RWPE2 (cell line): ENCODE data around the gene KCND2.

Source experiments
- ATAC-seq: fragments of 200-7000 bp; cut with Tn5 transposase; 3 replicates; pipeline ENCODE4 v1.9.1; 2021; ENCODE audit warnings: low read depth
- DNase-seq: peaks from one replicate; pipeline ENCODE4 v3.0.0-alpha.2; 2020; ENCODE audit warnings: low spot score
- H3K27ac ChIP-seq: fragments of 450-650 bp; 2 replicates; pipeline ENCODE4 v1.5.1; 2017; ENCODE audit warnings: mild to moderate bottlenecking; ENCODE audit not compliant: poor library complexity, severe bottlenecking
- H3K27me3 ChIP-seq: fragments of 250-450 bp; sonication (Bioruptor Pico); 2 replicates; pipeline ENCODE4 v1.5.1; 2021; ENCODE audit warnings: mild to moderate bottlenecking, moderate library complexity; ENCODE audit not compliant: insufficient read depth, poor library complexity, severe bottlenecking
- H3K36me3 ChIP-seq: fragments of 250-450 bp; sonication (Bioruptor Pico); 2 replicates; pipeline ENCODE4 v1.5.1; 2020; ENCODE audit warnings: low read depth, mild to moderate bottlenecking, moderate library complexity
- H3K4me1 ChIP-seq: fragments of 250-450 bp; sonication (Bioruptor Pico); 2 replicates; pipeline ENCODE4 v1.5.1; 2021; ENCODE audit warnings: mild to moderate bottlenecking, moderate library complexity; ENCODE audit not compliant: insufficient read depth, poor library complexity, severe bottlenecking
- H3K4me3 ChIP-seq: fragments of 250-450 bp; sonication (Bioruptor Pico); 2 replicates; pipeline ENCODE4 v1.5.1; 2021; ENCODE audit warnings: mild to moderate bottlenecking, moderate library complexity; ENCODE audit not compliant: severe bottlenecking
- H3K9me3 ChIP-seq: fragments of 250-450 bp; sonication (Bioruptor Pico); 2 replicates; pipeline ENCODE4 v1.5.1; 2021; ENCODE audit warnings: mild to moderate bottlenecking, moderate library complexity; ENCODE audit not compliant: severe bottlenecking
- CTCF ChIP-seq: fragments of 450-650 bp; IDR thresholded peaks from one replicate; pipeline ENCODE4 v1.5.1; 2017; ENCODE audit warnings: mild to moderate bottlenecking, moderate library complexity; ENCODE audit not compliant: poor library complexity, severe bottlenecking

Gene KCND2

DNA sequence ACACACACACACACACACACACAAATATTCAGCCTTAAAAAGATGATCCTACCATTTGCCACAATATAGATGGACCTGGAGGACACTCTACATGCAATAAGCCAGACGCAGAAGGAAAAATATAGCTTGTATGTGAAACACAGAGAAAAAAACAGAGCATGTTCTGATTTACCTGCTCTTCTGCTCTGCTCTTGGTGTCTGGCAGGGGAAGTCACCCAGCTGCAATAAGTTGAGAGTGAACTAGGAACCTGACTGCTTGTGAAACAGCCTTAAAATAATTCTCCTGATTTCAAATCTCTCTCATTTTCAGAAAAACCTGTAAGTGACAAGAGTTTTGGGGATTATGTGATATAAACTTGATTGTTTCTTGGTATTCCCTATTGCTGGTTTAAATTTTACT is 31.0 kb upstream of the KCND2 start:
- H3K9me3 ChIP-seq: no peaks in the 10 kb centered on the region
- H3K27me3 ChIP-seq: no peaks in the 10 kb centered on the region
- H3K27ac ChIP-seq: no peak overlapping the region
- H3K36me3 ChIP-seq: no peaks in the 10 kb centered on the region
- no peak overlapping the region for H3K4me3 ChIP-seq
- no peak for DNase-seq
- no peak for TF ChIP-seq CTCF
- H3K4me1 ChIP-seq: no peaks in the 10 kb centered on the region
- no peak for ATAC-seq

GRCh38 chr7:120254845-120255244 is 18.1 kb upstream of the KCND2 start:
- Histone ChIP-seq H3K27ac (no peak overlapping the region), H3K4me1 (peaks cover 5% of the 10 kb centered on the region), H3K36me3 (no peaks in the 10 kb centered on the region), H3K27me3 (no peaks in the 10 kb centered on the region), H3K4me3 (no peak overlapping the region), H3K9me3 (no peaks in the 10 kb centered on the region)
- no peak for TF ChIP-seq CTCF
- no peak for ATAC-seq
- no peak for DNase-seq

DNA sequence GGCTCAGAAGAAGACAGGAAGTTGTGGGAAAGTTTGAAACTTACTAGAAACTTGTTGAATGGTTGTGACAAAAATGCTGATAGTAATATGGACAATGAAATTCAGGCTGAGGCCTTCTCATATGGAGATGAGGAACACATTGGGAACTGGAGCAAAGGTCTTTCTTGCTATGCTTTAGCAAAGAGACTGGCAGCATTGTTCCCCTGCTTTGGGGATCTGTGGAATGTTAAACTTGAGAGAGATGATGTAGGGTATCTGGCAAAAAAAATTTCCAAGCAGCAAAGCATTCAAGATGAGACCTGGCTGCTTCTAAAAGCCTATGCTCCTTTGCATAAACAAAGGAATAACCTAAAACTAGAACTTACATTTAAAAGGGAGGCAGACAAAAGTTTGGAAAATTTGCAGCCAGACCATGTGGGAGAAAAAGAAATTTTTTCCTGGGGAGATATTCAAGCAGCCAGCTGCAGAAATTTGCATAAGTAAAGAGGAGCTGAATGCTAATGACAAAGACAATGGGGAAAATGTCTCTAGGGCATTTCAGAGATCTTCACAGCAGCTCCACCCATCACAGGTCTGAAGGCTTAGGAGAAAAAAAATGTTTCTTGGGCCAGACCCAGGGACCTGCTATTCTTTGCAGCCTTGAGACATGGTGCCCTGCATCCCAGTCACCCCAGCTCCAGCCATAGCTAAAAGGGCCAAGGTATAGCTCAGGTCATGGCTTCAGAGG is 16.5 kb upstream of the KCND2 start:
- Histone ChIP-seq H3K4me3 (no peak overlapping the region), H3K27ac (no peak overlapping the region), H3K27me3 (no peaks in the 10 kb centered on the region), H3K9me3 (no peaks in the 10 kb centered on the region), H3K4me1 (peaks cover 5% of the 10 kb centered on the region), H3K36me3 (no peaks in the 10 kb centered on the region)
- DNase-seq: no peak
- no peak for ATAC-seq
- TF ChIP-seq CTCF: no peak

DNA sequence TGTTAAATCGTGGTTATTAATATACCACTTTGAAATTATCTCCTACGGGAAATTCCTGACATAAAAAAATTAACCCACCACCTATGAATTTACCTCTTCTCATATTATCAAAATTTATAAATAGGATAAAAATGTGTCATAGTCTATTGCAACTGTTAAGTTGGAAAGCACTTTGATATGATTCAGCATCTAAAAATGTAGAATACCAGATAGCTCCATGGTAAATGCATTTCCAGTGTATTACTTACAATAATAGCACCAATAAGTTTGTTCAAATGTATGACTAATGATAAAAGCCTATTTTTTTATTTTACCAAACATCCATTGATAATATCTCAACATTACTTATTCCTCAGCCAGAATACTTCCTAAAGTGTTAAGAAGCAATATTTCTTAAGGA is 13.6 kb upstream of the KCND2 start:
- Histone ChIP-seq H3K27me3 (no peaks in the 10 kb centered on the region), H3K4me3 (no peak overlapping the region), H3K4me1 (peaks cover 5% of the 10 kb centered on the region), H3K36me3 (no peaks in the 10 kb centered on the region), H3K9me3 (no peaks in the 10 kb centered on the region), H3K27ac (no peak overlapping the region)
- peak; percentile 68; the same call in 2 of the 3 replicates for ATAC-seq
- no peak for TF ChIP-seq CTCF
- no peak for DNase-seq

DNA sequence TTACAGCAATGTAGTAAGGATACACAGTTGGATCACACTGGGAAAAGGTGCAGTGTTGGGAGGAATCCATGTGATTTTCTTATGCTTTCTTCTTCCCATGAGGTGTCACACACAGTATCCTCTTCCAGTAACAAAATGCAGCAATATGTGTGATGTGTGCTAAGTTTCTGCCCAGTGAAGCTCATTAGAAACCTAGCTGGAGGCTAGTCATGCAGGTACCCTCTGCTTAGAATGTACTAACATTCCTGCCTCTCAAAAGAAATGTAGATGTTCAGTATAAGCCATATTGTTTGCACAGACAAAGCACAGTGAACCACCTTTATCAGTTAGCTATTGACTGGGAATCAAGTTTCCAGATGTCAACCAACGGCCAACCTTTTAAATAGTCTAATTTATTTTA is 12.9 kb upstream of the KCND2 start:
- peaks cover 5% of the 10 kb centered on the region for H3K4me1 ChIP-seq
- ATAC-seq (no peak), DNase-seq (no peak)
- H3K27ac ChIP-seq: no peak overlapping the region
- H3K9me3 ChIP-seq: no peaks in the 10 kb centered on the region
- no peak for TF ChIP-seq CTCF
- no peaks in the 10 kb centered on the region for H3K27me3 ChIP-seq
- no peak overlapping the region for H3K4me3 ChIP-seq
- H3K36me3 ChIP-seq: no peaks in the 10 kb centered on the region
